ENCODE measurements around the gene THSD4.

Gene THSD4

DNA sequence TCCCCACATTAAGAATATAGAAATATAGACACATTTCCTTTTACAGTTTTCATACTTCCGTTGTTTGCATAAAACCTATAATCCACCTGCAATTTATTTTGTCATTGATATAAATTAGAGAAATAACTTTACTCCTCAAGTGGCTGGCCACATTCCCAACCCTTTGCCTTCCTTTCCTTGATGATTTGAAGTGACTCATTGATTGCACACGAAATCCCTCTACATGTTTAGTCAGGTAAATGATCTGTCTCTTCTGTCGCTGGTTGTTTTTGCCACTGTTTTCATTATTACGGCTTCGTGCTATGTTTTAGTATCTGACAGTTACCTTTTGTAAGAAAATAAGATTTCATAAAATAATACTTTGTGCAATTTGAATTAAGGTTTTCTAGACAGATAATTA, 422.9 kb downstream of the THSD4 start:
- Histone ChIP-seq H3K27me3 (ENCODE audit: low read depth) (no peaks in the 10 kb centered on the region; the same call in 1 of the 2 replicates), H3K36me3 (replicated peaks) (no peaks in the 10 kb centered on the region), H3K9me3 (no peaks in the 10 kb centered on the region), H3K4me1 (peaks cover 3% of the 10 kb centered on the region), H3K4me3 (no peak overlapping the region)
- no peak for DNase-seq (ENCODE audit: low spot score in 2 of 2)
- in situ Hi-C loops (cut with MboI; ENCODE audit: low sequenced_read_pairs), result no loop called here

DNA sequence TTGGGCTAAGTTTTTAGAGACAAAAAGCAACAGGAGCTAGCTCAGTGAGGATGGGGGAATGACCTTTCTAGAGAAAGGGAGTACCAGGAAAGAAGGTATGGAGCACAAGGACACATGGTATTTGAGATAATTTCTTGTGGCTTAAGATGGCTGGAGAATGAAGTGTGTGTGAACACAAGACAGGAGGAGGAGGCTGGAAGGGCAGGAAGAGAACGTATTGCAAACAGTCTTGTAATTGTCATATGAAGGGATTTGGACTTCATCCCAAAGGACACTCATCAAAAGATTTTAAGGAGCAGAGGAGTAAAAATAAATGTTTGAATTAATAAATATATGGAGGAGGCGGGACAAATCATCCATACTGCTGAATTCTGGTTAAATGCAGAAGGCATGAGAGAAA, 426.5 kb downstream of the THSD4 start:
- H3K9me3 ChIP-seq, result no peaks in the 10 kb centered on the region
- in situ Hi-C loops (cut with MboI; ENCODE audit: low sequenced_read_pairs), result no loop called here

GRCh38 chr15:71542836-71543235, 427.6 kb downstream of the THSD4 start:
- H3K27me3 ChIP-seq (ENCODE audit: low read depth), result no peaks in the 10 kb centered on the region; the same call in 1 of the 2 replicates
- H3K4me3 ChIP-seq, result no peak overlapping the region
- in situ Hi-C loops (cut with MboI; ENCODE audit: low sequenced_read_pairs), result no loop called here
- H3K4me1 ChIP-seq, result no peaks in the 10 kb centered on the region
- no peaks in the 10 kb centered on the region for H3K9me3 ChIP-seq
- no peaks in the 10 kb centered on the region for H3K36me3 ChIP-seq (replicated peaks)
- DNase-seq (ENCODE audit: low spot score in 2 of 2), result no peak

More for the DNA sequence above, 426.5 kb downstream of the THSD4 start:
- H3K27me3 ChIP-seq (ENCODE audit: low read depth), result no peaks in the 10 kb centered on the region; the same call in 1 of the 2 replicates
- DNase-seq (ENCODE audit: low spot score in 2 of 2), result no peak
- no peak overlapping the region for H3K4me3 ChIP-seq
- H3K36me3 ChIP-seq (replicated peaks), result no peaks in the 10 kb centered on the region
- H3K4me1 ChIP-seq, result peaks cover 3% of the 10 kb centered on the region

DNA sequence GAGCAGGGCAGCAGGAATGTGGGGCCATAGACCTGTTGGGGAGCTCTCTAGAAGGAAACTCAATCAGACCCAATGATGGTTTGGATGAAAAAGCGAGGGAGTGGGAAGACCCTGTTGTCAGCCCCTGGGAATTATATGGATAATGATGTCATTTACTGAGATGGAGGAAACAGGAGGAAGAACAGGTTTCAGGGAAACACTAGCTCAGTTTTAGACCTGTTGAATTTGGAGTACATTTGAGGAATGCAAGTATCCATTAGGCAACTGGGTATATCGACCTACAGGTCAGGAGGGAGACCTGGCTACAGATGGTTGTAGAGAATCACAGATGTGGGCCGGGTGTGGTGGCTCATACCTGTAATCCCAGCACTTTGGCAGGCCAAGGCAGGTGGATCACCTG, 428.1 kb downstream of the THSD4 start:
- Histone ChIP-seq H3K36me3 (replicated peaks) (no peaks in the 10 kb centered on the region), H3K4me1 (no peaks in the 10 kb centered on the region), H3K27me3 (ENCODE audit: low read depth) (no peaks in the 10 kb centered on the region; the same call in 1 of the 2 replicates), H3K4me3 (no peak overlapping the region), H3K9me3 (no peaks in the 10 kb centered on the region)
- DNase-seq (ENCODE audit: low spot score in 2 of 2), result no peak
- in situ Hi-C loops (cut with MboI; ENCODE audit: low sequenced_read_pairs), result no loop called here

- Histone ChIP-seq H3K36me3 (replicated peaks) (no peaks in the 10 kb centered on the region), H3K9me3 (no peaks in the 10 kb centered on the region), H3K27me3 (ENCODE audit: low read depth) (no peaks in the 10 kb centered on the region; the same call in 1 of the 2 replicates), H3K4me1 (no peaks in the 10 kb centered on the region), H3K4me3 (no peak overlapping the region)
- no peak for DNase-seq (ENCODE audit: low spot score in 2 of 2)
- in situ Hi-C loops (cut with MboI; ENCODE audit: low sequenced_read_pairs), result no loop called here
Observed at GRCh38 chr15:71545223-71545760, 430.0 kb downstream of the THSD4 start.

GRCh38 chr15:71545923-71546322, 430.7 kb downstream of the THSD4 start:
- no peaks in the 10 kb centered on the region for H3K9me3 ChIP-seq
- no peak overlapping the region for H3K4me3 ChIP-seq
- no peaks in the 10 kb centered on the region for H3K36me3 ChIP-seq (replicated peaks)
- no peak for DNase-seq (ENCODE audit: low spot score in 2 of 2)
- no peaks in the 10 kb centered on the region; the same call in 1 of the 2 replicates for H3K27me3 ChIP-seq (ENCODE audit: low read depth)
- no peaks in the 10 kb centered on the region for H3K4me1 ChIP-seq
- in situ Hi-C loops (cut with MboI; ENCODE audit: low sequenced_read_pairs), result no loop called here

GRCh38 chr15:71547011-71547410, 431.7 kb downstream of the THSD4 start:
- H3K36me3 ChIP-seq (replicated peaks), result no peaks in the 10 kb centered on the region
- H3K4me1 ChIP-seq, result no peaks in the 10 kb centered on the region
- H3K9me3 ChIP-seq, result no peaks in the 10 kb centered on the region
- in situ Hi-C loops (cut with MboI; ENCODE audit: low sequenced_read_pairs), result no loop called here
- H3K4me3 ChIP-seq, result no peak overlapping the region
- no peaks in the 10 kb centered on the region for H3K27me3 ChIP-seq (ENCODE audit: low read depth)
- no peak for DNase-seq (ENCODE audit: low spot score in 2 of 2)

DNA sequence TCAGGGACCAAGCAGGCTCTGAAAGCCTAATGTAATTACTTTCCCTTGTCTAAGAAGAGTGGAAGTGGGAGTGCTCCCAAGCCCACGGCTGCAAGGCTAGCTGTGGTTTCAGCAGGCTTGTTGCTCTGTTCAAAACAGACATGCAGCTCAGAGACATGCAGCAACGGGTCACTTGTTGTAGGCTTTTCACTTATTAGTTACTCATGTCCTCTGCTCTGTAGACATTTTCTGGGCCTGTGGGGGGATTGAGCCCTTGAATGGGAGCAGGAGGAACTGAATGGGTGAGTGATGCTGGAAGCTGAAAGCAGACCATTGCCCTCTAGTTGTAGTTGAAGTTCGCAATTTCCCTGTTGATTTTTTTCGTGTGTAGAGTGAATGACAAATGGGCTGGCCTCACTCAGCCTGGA, 433.1 kb downstream of the THSD4 start:
- DNase-seq (ENCODE audit: low spot score in 2 of 2), result peak in 1 of 2 experiments; percentile 24
- no peaks in the 10 kb centered on the region for H3K9me3 ChIP-seq
- H3K4me3 ChIP-seq, result no peak overlapping the region
- H3K27me3 ChIP-seq (ENCODE audit: low read depth), result no peaks in the 10 kb centered on the region
- in situ Hi-C loops (cut with MboI; ENCODE audit: low sequenced_read_pairs), result no loop called here
- H3K4me1 ChIP-seq, result no peaks in the 10 kb centered on the region
- H3K36me3 ChIP-seq (replicated peaks), result no peaks in the 10 kb centered on the region

DNA sequence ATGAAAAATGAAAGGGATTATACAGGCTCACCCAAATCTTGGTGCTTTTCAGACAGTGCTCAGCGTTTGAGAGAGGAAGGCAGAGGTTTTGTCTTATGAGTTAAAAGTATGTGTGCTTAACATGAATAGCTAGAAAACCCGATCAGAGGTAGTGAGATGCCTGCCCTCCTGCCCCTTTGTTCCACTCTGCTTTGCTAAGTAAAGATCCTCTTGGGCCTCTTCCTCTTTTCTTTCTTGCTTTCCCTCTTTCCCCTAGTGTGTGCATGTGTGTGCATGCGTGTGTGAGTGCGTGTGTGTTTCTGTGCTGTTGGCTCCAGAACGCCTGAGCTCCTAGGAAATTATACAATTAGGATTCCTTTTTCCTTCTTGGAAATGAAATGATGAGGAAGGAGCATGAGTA, 433.8 kb downstream of the THSD4 start:
- Histone ChIP-seq H3K36me3 (replicated peaks) (no peaks in the 10 kb centered on the region), H3K27me3 (ENCODE audit: low read depth) (no peaks in the 10 kb centered on the region), H3K4me3 (no peak overlapping the region), H3K4me1 (no peaks in the 10 kb centered on the region), H3K9me3 (no peaks in the 10 kb centered on the region)
- no peak for DNase-seq (ENCODE audit: low spot score in 2 of 2)
- in situ Hi-C loops (cut with MboI; ENCODE audit: low sequenced_read_pairs), result no loop called here

GRCh38 chr15:71549697-71550096, 434.4 kb downstream of the THSD4 start:
- in situ Hi-C loops (cut with MboI; ENCODE audit: low sequenced_read_pairs), result no loop called here
- Histone ChIP-seq H3K27me3 (ENCODE audit: low read depth) (no peaks in the 10 kb centered on the region), H3K4me1 (no peaks in the 10 kb centered on the region), H3K4me3 (no peak overlapping the region), H3K9me3 (no peaks in the 10 kb centered on the region), H3K36me3 (replicated peaks) (no peaks in the 10 kb centered on the region)
- DNase-seq (ENCODE audit: low spot score in 2 of 2), result no peak

- H3K9me3 ChIP-seq, result no peaks in the 10 kb centered on the region
- no peak overlapping the region for H3K4me3 ChIP-seq
- in situ Hi-C loops (cut with MboI; ENCODE audit: low sequenced_read_pairs), result no loop called here
- no peaks in the 10 kb centered on the region for H3K27me3 ChIP-seq (ENCODE audit: low read depth)
- H3K4me1 ChIP-seq, result no peaks in the 10 kb centered on the region
- no peaks in the 10 kb centered on the region for H3K36me3 ChIP-seq (replicated peaks)
- no peak for DNase-seq (ENCODE audit: low spot score in 2 of 2)
Observed at GRCh38 chr15:71551566-71551965, 436.3 kb downstream of the THSD4 start.

GRCh38 chr15:71559098-71559497, 443.8 kb downstream of the THSD4 start:
- DNase-seq (ENCODE audit: low spot score in 2 of 2), result peak; percentile 18 to 30
- Histone ChIP-seq H3K4me3 (no peak overlapping the region), H3K36me3 (replicated peaks) (no peaks in the 10 kb centered on the region), H3K9me3 (no peaks in the 10 kb centered on the region), H3K4me1 (peaks cover 10% of the 10 kb centered on the region), H3K27me3 (ENCODE audit: low read depth) (no peaks in the 10 kb centered on the region)
- in situ Hi-C loops (cut with MboI; ENCODE audit: low sequenced_read_pairs), result no loop called here

DNA sequence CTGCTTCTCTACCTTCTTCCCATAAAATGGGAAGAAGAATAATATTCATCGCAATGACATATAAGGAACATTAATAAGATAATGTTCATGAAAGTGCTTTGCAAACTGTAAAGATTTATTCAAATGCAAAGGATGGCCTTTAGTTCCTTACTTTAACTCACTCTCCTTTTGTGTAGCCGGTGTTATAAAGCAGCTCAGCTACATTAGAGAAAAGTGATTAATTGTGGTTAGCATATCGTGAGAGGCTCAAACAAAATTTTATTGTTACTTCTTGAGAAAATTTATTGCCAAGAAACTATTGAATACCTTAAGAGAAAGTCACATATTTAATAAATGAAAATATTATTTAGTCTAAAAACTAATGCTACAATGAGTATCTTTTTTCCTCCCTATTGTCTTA, 444.3 kb downstream of the THSD4 start:
- in situ Hi-C loops (cut with MboI; ENCODE audit: low sequenced_read_pairs), result no loop called here
- H3K9me3 ChIP-seq, result no peaks in the 10 kb centered on the region
- peak in 1 of 2 experiments; percentile 91 for DNase-seq (ENCODE audit: low spot score in 2 of 2)
- H3K4me3 ChIP-seq, result no peak overlapping the region
- peaks cover 10% of the 10 kb centered on the region for H3K4me1 ChIP-seq
- H3K36me3 ChIP-seq (replicated peaks), result no peaks in the 10 kb centered on the region
- H3K27me3 ChIP-seq (ENCODE audit: low read depth), result no peaks in the 10 kb centered on the region

DNA sequence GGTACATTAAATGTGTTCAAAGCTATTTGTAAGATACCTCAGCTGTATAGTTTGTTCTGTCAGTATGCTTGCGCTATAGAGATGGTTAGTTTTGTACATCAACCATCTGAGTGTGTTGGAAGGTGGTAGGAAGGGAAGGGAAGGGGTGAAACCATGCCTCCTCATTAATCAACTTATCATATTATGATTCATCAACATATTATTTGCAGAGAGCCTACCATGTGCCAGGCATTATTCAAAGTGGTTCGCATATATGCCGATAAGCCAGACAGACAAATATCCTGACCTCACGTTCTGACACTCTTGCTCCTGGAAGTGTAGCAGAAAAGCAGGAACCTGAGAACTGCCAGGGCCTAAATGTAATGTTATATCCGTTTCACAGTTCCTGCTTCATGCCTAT, 447.0 kb downstream of the THSD4 start:
- H3K27me3 ChIP-seq (ENCODE audit: low read depth), result no peaks in the 10 kb centered on the region
- no peaks in the 10 kb centered on the region for H3K9me3 ChIP-seq
- H3K4me3 ChIP-seq, result no peak overlapping the region
- H3K4me1 ChIP-seq, result peaks cover 10% of the 10 kb centered on the region
- H3K36me3 ChIP-seq (replicated peaks), result no peaks in the 10 kb centered on the region
- DNase-seq (ENCODE audit: low spot score in 2 of 2), result no peak
- in situ Hi-C loops (cut with MboI; ENCODE audit: low sequenced_read_pairs), result no loop called here

DNA sequence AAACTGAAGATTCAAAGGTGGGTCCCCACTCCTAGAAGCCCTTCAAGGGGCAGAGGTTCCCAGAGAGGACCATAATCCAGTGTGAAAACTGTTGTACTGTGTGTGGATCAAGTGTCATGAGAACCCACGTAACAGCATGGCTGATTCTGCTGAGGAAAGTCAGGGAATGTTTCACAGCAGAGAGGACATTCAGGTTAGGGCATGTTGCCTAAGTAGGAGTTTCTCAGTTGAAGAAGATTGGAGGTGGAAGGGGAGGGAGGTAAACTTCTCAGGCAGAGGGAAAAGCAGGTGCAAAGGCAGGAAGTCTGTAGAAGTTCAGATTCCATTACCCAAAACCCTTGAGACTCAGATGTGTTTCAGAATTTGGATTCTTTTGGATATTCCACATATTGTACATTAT, 448.9 kb downstream of the THSD4 start:
- in situ Hi-C loops (cut with MboI; ENCODE audit: low sequenced_read_pairs), result no loop called here

More for the DNA sequence above, 448.9 kb downstream of the THSD4 start:
- Histone ChIP-seq H3K9me3 (no peaks in the 10 kb centered on the region), H3K4me1 (peaks cover 10% of the 10 kb centered on the region), H3K36me3 (replicated peaks) (no peaks in the 10 kb centered on the region), H3K27me3 (ENCODE audit: low read depth) (no peaks in the 10 kb centered on the region), H3K4me3 (no peak overlapping the region)
- DNase-seq (ENCODE audit: low spot score in 2 of 2), result no peak

All from HAP-1 (cell line).